ENCODE data around the gene E2F2. TPM values are rescaled to one million over a fixed set of nuclear protein-coding genes. Genes with fewer than 3 reads are reported as not detected.

E2F2 gene
- total and polyA plus RNA-seq, 2 of the 4 experiments (the other 2 are of a cell fraction) = 0.36 to 0.51 TPM

DNA sequence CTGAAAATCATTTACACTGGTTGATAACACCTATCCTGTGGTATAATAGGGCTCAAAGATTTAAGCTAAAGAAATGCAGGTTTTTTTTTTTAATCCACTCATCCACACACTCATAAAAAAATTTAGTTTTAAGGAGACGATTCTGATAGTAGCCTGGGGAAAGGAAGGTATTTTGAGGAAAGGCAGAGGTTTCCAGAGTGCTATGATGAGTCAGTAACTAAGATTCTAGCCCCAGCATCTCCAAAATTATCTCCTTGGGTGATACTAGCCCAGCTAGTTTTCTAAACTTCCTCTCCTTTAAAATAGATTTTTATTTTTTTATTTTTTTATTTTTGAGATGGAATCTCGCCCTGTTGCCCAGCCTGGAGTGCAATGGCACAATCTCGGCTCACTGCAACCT lies 67.7 kb downstream of the E2F2 start:
- Histone ChIP-seq H3K14ac (replicated peaks; ENCODE audit: low read depth, low read length) (no peak overlapping the region), H3K23ac (ENCODE audit: low read depth, low read length) (no peak overlapping the region), H4K8ac (ENCODE audit: low read depth in 2 of 2, low read length in 2 of 2) (no peak overlapping the region), H3K27ac (ENCODE audit: insufficient read depth, low read length) (no peak overlapping the region), H2BK15ac (ENCODE audit: low read depth, low read length) (no peak overlapping the region), H2AFZ (replicated peaks; ENCODE audit: low read length, poor library complexity) (no peak overlapping the region), H3K27me3 (ENCODE audit: control insufficient read depth, insufficient read depth, low read length) (no peaks in the 10 kb centered on the region), H3K4me1 (ENCODE audit: control insufficient read depth, insufficient read depth, low read length) (no peaks in the 10 kb centered on the region), H2AK9ac (replicated peaks; ENCODE audit: low read depth, low read length, poor library complexity) (no peak overlapping the region), H3K79me1 (ENCODE audit: low read depth in 1 of 2, low read length in 2 of 2) (peaks cover 3 to 43% of the 10 kb centered on the region in 2 experiments), H3K4ac (ENCODE audit: low read depth, low read length) (no peak overlapping the region), H3K18ac (ENCODE audit: low read depth, low read length) (no peak overlapping the region), H4K91ac (ENCODE audit: insufficient read depth, low read depth, low read length) (no peak overlapping the region), H3K56ac (ENCODE audit: extremely low read depth, insufficient read depth, low read length) (no peak overlapping the region), H3K9ac (ENCODE audit: low read depth, low read length) (no peak overlapping the region), H4K5ac (ENCODE audit: low read depth, low read length) (no peak overlapping the region), H4K20me1 (ENCODE audit: insufficient read depth, low read length) (peaks cover 18% of the 10 kb centered on the region; the same call in 1 of the 2 replicates), H3K9me1 (ENCODE audit: insufficient read depth, low read length) (peaks cover 8% of the 10 kb centered on the region), H3K36me3 (ENCODE audit: control insufficient read depth, insufficient read depth, low read length) (no peaks in the 10 kb centered on the region; the same call in 1 of the 2 replicates), H2BK5ac (ENCODE audit: low read depth, low read length, poor library complexity, severe bottlenecking) (no peak overlapping the region), H3K9me3 (ENCODE audit: control insufficient read depth, insufficient read depth, low read length) (no peaks in the 10 kb centered on the region), H2AK5ac (ENCODE audit: low read depth, low read length) (no peak overlapping the region), H3K4me2 (ENCODE audit: low read depth, low read length) (no peak overlapping the region), H3K4me3 (ENCODE audit: insufficient read depth, low read depth, low read length) (no peak overlapping the region), H2BK120ac (ENCODE audit: low read depth, low read length) (no peak overlapping the region), H2BK20ac (ENCODE audit: low read depth, low read length) (no peak overlapping the region)
- no TSS peak for BruUV-seq (replicated peaks)
- WGBS, 2 experiments (ENCODE audit: extremely low coverage in 2 of 2, insufficient read length in 1 of 2) = no CpG with 5 or more reads among the region's 3 CpGs
- TF ChIP-seq, protein P1, sequence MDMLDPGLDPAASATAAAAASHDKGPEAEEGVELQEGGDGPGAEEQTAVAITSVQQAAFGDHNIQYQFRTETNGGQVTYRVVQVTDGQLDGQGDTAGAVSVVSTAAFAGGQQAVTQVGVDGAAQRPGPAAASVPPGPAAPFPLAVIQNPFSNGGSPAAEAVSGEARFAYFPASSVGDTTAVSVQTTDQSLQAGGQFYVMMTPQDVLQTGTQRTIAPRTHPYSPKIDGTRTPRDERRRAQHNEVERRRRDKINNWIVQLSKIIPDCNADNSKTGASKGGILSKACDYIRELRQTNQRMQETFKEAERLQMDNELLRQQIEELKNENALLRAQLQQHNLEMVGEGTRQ (IDR thresholded peaks at IDR 0.05; ENCODE audit: low read depth, low read length) = no peak
- TF ChIP-seq RAD21 (IDR thresholded peaks at IDR 0.05; ENCODE audit: low read length) (no peak), FOS (IDR thresholded peaks at IDR 0.05; ENCODE audit: low read depth, low read length) (no peak), BHLHE40 (IDR thresholded peaks at IDR 0.05; ENCODE audit: low read depth, low read length) (no peak), MAFK (IDR thresholded peaks at IDR 0.05; ENCODE audit: low read depth, low read length) (no peak), MAZ (IDR thresholded peaks at IDR 0.05; ENCODE audit: borderline replicate concordance, low read depth, low read length) (no peak), RCOR1 (IDR thresholded peaks at IDR 0.05; ENCODE audit: insufficient replicate concordance, low read length) (no peak), NFE2L2 (IDR thresholded peaks at IDR 0.05; ENCODE audit: low read depth, low read length) (no peak), CHD1 (IDR thresholded peaks at IDR 0.05; ENCODE audit: low read depth, low read length) (no peak), CEBPB (IDR thresholded peaks at IDR 0.05; ENCODE audit: low read depth, low read length) (no peak), SMC3 (IDR thresholded peaks at IDR 0.05; ENCODE audit: low read depth, low read length) (no peak), RFX5 (IDR thresholded peaks at IDR 0.05; ENCODE audit: low read depth, low read length) (no peak), POLR2A (IDR thresholded peaks at IDR 0.05; ENCODE audit: low read depth, low read length) (no peak), MXI1 (IDR thresholded peaks at IDR 0.05; ENCODE audit: borderline replicate concordance, low read depth, low read length) (no peak)
- TF ChIP-seq, protein P2, sequence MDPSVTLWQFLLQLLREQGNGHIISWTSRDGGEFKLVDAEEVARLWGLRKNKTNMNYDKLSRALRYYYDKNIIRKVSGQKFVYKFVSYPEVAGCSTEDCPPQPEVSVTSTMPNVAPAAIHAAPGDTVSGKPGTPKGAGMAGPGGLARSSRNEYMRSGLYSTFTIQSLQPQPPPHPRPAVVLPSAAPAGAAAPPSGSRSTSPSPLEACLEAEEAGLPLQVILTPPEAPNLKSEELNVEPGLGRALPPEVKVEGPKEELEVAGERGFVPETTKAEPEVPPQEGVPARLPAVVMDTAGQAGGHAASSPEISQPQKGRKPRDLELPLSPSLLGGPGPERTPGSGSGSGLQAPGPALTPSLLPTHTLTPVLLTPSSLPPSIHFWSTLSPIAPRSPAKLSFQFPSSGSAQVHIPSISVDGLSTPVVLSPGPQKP (IDR thresholded peaks at IDR 0.05; ENCODE audit: borderline replicate concordance, low read depth, low read length) = no peak
- TF ChIP-seq, protein P3, sequence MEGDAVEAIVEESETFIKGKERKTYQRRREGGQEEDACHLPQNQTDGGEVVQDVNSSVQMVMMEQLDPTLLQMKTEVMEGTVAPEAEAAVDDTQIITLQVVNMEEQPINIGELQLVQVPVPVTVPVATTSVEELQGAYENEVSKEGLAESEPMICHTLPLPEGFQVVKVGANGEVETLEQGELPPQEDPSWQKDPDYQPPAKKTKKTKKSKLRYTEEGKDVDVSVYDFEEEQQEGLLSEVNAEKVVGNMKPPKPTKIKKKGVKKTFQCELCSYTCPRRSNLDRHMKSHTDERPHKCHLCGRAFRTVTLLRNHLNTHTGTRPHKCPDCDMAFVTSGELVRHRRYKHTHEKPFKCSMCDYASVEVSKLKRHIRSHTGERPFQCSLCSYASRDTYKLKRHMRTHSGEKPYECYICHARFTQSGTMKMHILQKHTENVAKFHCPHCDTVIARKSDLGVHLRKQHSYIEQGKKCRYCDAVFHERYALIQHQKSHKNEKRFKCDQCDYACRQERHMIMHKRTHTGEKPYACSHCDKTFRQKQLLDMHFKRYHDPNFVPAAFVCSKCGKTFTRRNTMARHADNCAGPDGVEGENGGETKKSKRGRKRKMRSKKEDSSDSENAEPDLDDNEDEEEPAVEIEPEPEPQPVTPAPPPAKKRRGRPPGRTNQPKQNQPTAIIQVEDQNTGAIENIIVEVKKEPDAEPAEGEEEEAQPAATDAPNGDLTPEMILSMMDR (conservative IDR thresholded peaks at IDR 0.05; ENCODE audit: low read depth, low read length) = no peak
- ChIA-PET POLR2A (ENCODE audit: unreplicated experiment) (no interaction called here), CTCF (no interaction called here)
- no peak for ATAC-seq (ENCODE audit: low read depth)
- intact Hi-C loops (cut with micrococcal nuclease) = no loop called here
- in situ Hi-C loops (cut with MboI; ENCODE audit: low sequenced_read_pairs) = no loop called here
- no peak for DNase-seq
- dilution Hi-C loops (cut with HindIII; ENCODE audit: low sequenced_read_pairs, unreplicated experiment) = no loop called here

Data from IMR-90 (cell line).